ENCODE measurements around the gene IRAK4.

The IRAK4 gene

GRCh38 chr12:43776498-43776897 is 17.7 kb downstream of the IRAK4 start:
- DNase-seq = peak; percentile 74

GRCh38 chr12:43786899-43787693 is 28.3 kb downstream of the IRAK4 start:
- no peak for DNase-seq

GRCh38 chr12:43789941-43790340 is 31.2 kb downstream of the IRAK4 start:
- peak; percentile 68 for DNase-seq

- peak; percentile 85 for DNase-seq
These were observed 37.0 kb downstream of the IRAK4 start for GRCh38 chr12:43795716-43796280.

- no peak for DNase-seq
These were observed 38.9 kb downstream of the IRAK4 start for GRCh38 chr12:43797561-43798217.

- DNase-seq = peak; percentile 75
These were observed 46.6 kb downstream of the IRAK4 start for GRCh38 chr12:43805149-43805859.

GRCh38 chr12:43805860-43806736 is 47.3 kb downstream of the IRAK4 start, which contains the start of gene TWF1:
Gene TWF1, minus strand, starts transcription at chr12:43806317. Its CDS starts 72 bp downstream, at chr12:43806245.
- peak; percentile 97 for DNase-seq

- peak; percentile 59 for DNase-seq
These were observed 48.0 kb downstream of the IRAK4 start for GRCh38 chr12:43806737-43807072.

GRCh38 chr12:43807386-43807785 is 48.6 kb downstream of the IRAK4 start:
- no peak for DNase-seq

GRCh38 chr12:43812057-43812456 is 53.3 kb downstream of the IRAK4 start:
- DNase-seq = no peak

- peak; percentile 54 for DNase-seq
These were observed 54.2 kb downstream of the IRAK4 start for GRCh38 chr12:43812926-43813325.

GRCh38 chr12:43815416-43815815 is 56.7 kb downstream of the IRAK4 start:
- DNase-seq = no peak

- DNase-seq = no peak
These were observed 57.4 kb downstream of the IRAK4 start for GRCh38 chr12:43816168-43816567.

- no peak for DNase-seq
These were observed 65.5 kb downstream of the IRAK4 start for GRCh38 chr12:43824207-43824775.

- no peak for DNase-seq
These were observed 67.9 kb downstream of the IRAK4 start for GRCh38 chr12:43826681-43827080.

GRCh38 chr12:43827093-43827492 is 68.3 kb downstream of the IRAK4 start:
- DNase-seq = no peak

- no peak for DNase-seq
These were observed 73.9 kb downstream of the IRAK4 start for GRCh38 chr12:43832463-43833168.

- peak; percentile 85 for DNase-seq
These were observed 76.5 kb downstream of the IRAK4 start for GRCh38 chr12:43835264-43835655.

- DNase-seq = peak; percentile 97
These were observed 77.1 kb downstream of the IRAK4 start, which contains the start of gene TMEM117 for GRCh38 chr12:43835656-43836474. Gene TMEM117, plus strand, starts transcription at chr12:43836081.

- peak; percentile 82 for DNase-seq
These were observed 77.8 kb downstream of the IRAK4 start for GRCh38 chr12:43836475-43836989.

Data from DMS53 (cell line).